Mesenchymal stem cell (in vitro differentiated cells and primary cell): ENCODE measurements around the gene BEST1.
"Not testable (repeated sequence)": the region's sequence is repeated elsewhere in the genome, so short reads cannot be mapped to it uniquely, and the experiment has no call there.

Experiments used
- DNase-seq: peaks from one replicate; pipeline ENCODE4 v3.0.0-alpha.2; 2013
- H2AFZ ChIP-seq: one replicate; pipeline ENCODE4 v1.6.1; 2013; ENCODE audit warnings: low read depth, mild to moderate bottlenecking, control low read depth, inconsistent platforms, low read length, moderate library complexity
- H2AK5ac ChIP-seq: 2 replicates; pipeline ENCODE4 v1.6.1; 2013; ENCODE audit warnings: low read length, moderate library complexity, mild to moderate bottlenecking, inconsistent platforms; ENCODE audit not compliant: severe bottlenecking
- H2BK120ac ChIP-seq: one replicate; pipeline ENCODE4 v1.6.1; 2013; ENCODE audit warnings: low read depth, mild to moderate bottlenecking, inconsistent platforms, low read length, moderate library complexity
- H2BK12ac ChIP-seq, 2 experiments: one replicate each; pipeline ENCODE4 v1.6.1; 2013; ENCODE audit warnings: inconsistent platforms in 2 of 2, low read length in 2 of 2, mild to moderate bottlenecking in 2 of 2, moderate library complexity in 2 of 2, control low read depth in 1 of 2
- H2BK15ac ChIP-seq: one replicate; pipeline ENCODE4 v1.6.1; 2013; ENCODE audit warnings: mild to moderate bottlenecking, low read depth, inconsistent platforms; ENCODE audit not compliant: poor library complexity, severe bottlenecking
- H2BK5ac ChIP-seq: 2 replicates; pipeline ENCODE4 v1.6.1; 2013; ENCODE audit warnings: low read depth, mild to moderate bottlenecking, low read length, control low read depth, inconsistent platforms; ENCODE audit not compliant: poor library complexity, severe bottlenecking
- H3K14ac ChIP-seq, 2 experiments: one replicate each; pipeline ENCODE4 v1.6.1; 2013; ENCODE audit warnings: inconsistent platforms in 2 of 2, low read length in 2 of 2, control low read depth in 1 of 2, mild to moderate bottlenecking in 1 of 2, moderate library complexity in 1 of 2
- H3K18ac ChIP-seq, 2 experiments: one replicate each; pipeline ENCODE4 v1.6.1; 2013; ENCODE audit warnings: inconsistent platforms in 2 of 2, low read length in 2 of 2, control low read depth in 1 of 2, low read depth in 1 of 2, mild to moderate bottlenecking in 1 of 2
- H3K23ac ChIP-seq, 2 experiments: one replicate each; pipeline ENCODE4 v1.6.1; 2013; ENCODE audit warnings: inconsistent platforms in 2 of 2, low read length in 2 of 2, mild to moderate bottlenecking in 2 of 2, moderate library complexity in 2 of 2, control low read depth in 1 of 2
- H3K27ac ChIP-seq: 2 replicates; pipeline ENCODE4 v1.5.1; 2013; ENCODE audit warnings: mild to moderate bottlenecking, moderate library complexity, low read length, control low read depth, inconsistent platforms; ENCODE audit not compliant: poor library complexity, severe bottlenecking
- H3K27me3 ChIP-seq, 2 experiments: 2 replicates each; pipeline versions ENCODE4 v1.6.1 to v1.7.0; 2013; ENCODE audit warnings: low read length in 2 of 2, mild to moderate bottlenecking in 2 of 2, moderate library complexity in 2 of 2, control low read depth in 1 of 2, inconsistent platforms in 1 of 2; ENCODE audit not compliant: control insufficient read depth in 1 of 2, insufficient read depth in 1 of 2
- H3K36me3 ChIP-seq, 2 experiments: 2 replicates each; pipeline versions ENCODE4 v1.6.1 to v1.7.0; 2013; ENCODE audit warnings: low read length in 2 of 2, control low read depth in 1 of 2, inconsistent platforms in 1 of 2, low read depth in 1 of 2, mild to moderate bottlenecking in 1 of 2; ENCODE audit not compliant: insufficient read depth in 2 of 2, control insufficient read depth in 1 of 2
- H3K4ac ChIP-seq, 2 experiments: one replicate each; pipeline ENCODE4 v1.6.1; 2013; ENCODE audit warnings: inconsistent platforms in 2 of 2, low read length in 2 of 2, mild to moderate bottlenecking in 2 of 2, moderate library complexity in 2 of 2, control low read depth in 1 of 2, low read depth in 1 of 2
- H3K4me1 ChIP-seq: 2 replicates; pipeline ENCODE4 v1.6.1; 2013; ENCODE audit warnings: low read depth, low read length, control low read depth; ENCODE audit not compliant: control insufficient read depth, insufficient read depth
- H3K4me2 ChIP-seq: 2 replicates; pipeline ENCODE4 v1.6.1; 2013; ENCODE audit warnings: low read length, mild to moderate bottlenecking, inconsistent platforms; ENCODE audit not compliant: poor library complexity, severe bottlenecking
- H3K4me3 ChIP-seq, 2 experiments: 2 replicates each; pipeline versions ENCODE4 v1.5.1 to v1.7.0; 2013; ENCODE audit warnings: low read length in 2 of 2, mild to moderate bottlenecking in 2 of 2, control low read depth in 1 of 2, low read depth in 1 of 2; ENCODE audit not compliant: insufficient read depth in 1 of 2
- H3K79me1 ChIP-seq: replicated peaks from 2 replicates; pipeline ENCODE4 v1.6.1; 2013; ENCODE audit warnings: mild to moderate bottlenecking, control low read depth, low read length, inconsistent platforms; ENCODE audit not compliant: poor library complexity, severe bottlenecking
- H3K9ac ChIP-seq: 2 replicates; pipeline ENCODE4 v1.7.0; 2013; ENCODE audit warnings: mild to moderate bottlenecking, low read length, moderate library complexity
- H3K9me3 ChIP-seq: 2 replicates; pipeline ENCODE4 v1.7.0; 2013; ENCODE audit warnings: mild to moderate bottlenecking, low read length; ENCODE audit not compliant: control insufficient read depth
- H4K8ac ChIP-seq: one replicate; pipeline ENCODE4 v1.6.1; 2013; ENCODE audit warnings: inconsistent platforms, mild to moderate bottlenecking, low read length, moderate library complexity
- H4K91ac ChIP-seq: one replicate; pipeline ENCODE4 v1.6.1; 2013; ENCODE audit warnings: mild to moderate bottlenecking, low read length, inconsistent platforms
- WGBS: methylation state at CpG from one replicate; pipeline ENCODE4 v1.1.7; 2013; ENCODE audit warnings: mixed read lengths; 5-methylcytosine and 5-hydroxymethylcytosine counted together

The BEST1 gene

DNA sequence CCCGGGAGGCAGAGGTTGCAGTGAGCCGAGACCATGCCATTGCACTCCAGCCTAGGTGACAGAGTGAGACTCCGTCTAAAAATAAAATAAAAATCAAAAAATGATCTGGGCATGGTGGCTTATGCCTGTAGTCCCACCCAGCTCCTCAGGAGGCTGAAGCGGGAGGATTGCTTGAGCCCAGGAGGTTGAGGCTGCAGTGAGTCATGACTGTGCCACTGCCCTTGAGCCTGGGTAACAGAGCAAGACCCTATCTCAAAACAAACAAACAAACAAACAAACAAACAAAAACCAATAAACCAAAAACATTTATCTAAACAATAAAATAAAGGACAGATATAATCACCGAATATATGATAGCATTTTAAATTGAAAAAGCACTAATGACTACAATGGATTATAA lies 3.5 kb downstream of the BEST1 start:
- not testable (repeated sequence) for H2BK120ac ChIP-seq, H3K14ac ChIP-seq, H2AK5ac ChIP-seq, H2AFZ ChIP-seq, H3K4me3 ChIP-seq, H3K23ac ChIP-seq, H2BK5ac ChIP-seq, H3K18ac ChIP-seq, H3K79me1 ChIP-seq, H3K27ac ChIP-seq, H3K4ac ChIP-seq, H2BK12ac ChIP-seq, H2BK15ac ChIP-seq, H3K9me3 ChIP-seq, H4K91ac ChIP-seq, DNase-seq, H3K9ac ChIP-seq, H4K8ac ChIP-seq, H3K4me2 ChIP-seq
- WGBS, result 100% methylated on average over 3 of the region's 5 CpGs
- Histone ChIP-seq H3K4me1 (peaks cover 16% of the 10 kb centered on the region), H3K36me3 (peaks cover 3 to 25% of the 10 kb centered on the region in 2 experiments), H3K27me3 (peaks cover 0 to 23% of the 10 kb centered on the region in 2 experiments)

DNA sequence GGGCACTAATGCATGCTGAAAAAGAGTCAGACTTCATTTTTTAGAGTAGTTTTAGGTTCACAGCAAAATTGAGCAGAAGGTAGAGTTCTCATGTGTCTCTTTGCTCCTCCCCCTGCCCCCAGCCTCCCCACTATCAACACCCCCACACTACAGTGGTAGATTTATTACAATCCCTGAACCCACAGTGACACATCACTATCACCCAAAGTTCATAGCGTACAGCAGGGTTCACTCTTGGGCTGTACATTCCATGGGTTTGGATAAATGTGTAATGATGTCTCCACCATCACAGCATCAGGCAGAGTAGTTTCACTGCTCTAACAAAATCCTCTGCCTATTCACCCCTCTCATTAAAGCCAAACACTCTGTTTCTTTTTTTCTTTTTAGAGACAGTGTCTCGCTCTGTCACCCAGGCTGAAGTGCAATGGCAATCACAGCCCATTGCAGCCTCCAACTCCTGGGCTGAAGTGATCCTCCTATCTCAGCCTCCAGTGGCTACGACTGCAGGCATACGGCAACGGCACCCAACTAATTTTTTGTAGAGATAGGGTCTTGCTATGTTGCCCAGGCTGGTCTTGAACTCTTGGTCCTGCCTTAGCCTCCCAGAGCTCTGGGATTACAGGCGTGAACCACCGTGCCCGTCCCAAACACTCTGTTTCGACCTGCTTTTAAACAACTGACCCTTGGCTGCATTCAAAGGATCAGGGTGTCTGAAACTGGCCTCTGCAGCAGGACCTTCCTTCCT lies 4.1 kb downstream of the BEST1 start:
- no peak overlapping the region for H3K4me2 ChIP-seq
- peak overlapping the region; percentile 82 for H2BK15ac ChIP-seq
- H3K36me3 ChIP-seq, result peaks cover 3 to 31% of the 10 kb centered on the region in 2 experiments
- no peak overlapping the region for H2BK5ac ChIP-seq
- peaks cover 0 to 23% of the 10 kb centered on the region in 2 experiments for H3K27me3 ChIP-seq
- H3K27ac ChIP-seq, result no peak overlapping the region
- H3K18ac ChIP-seq, result peak overlapping the region; percentile 74 to 83
- H3K23ac ChIP-seq, result no peak overlapping the region
- H2BK120ac ChIP-seq, result peak overlapping the region; percentile 99
- peak overlapping the region; percentile 95 for H4K8ac ChIP-seq
- H3K14ac ChIP-seq, result peak overlapping the region in 1 of 2 experiments; percentile 20
- WGBS, result 98% methylated on average over 8 of the region's 9 CpGs
- peak overlapping the region; percentile 69 to 87 for H2BK12ac ChIP-seq
- H3K4me3 ChIP-seq, result peak overlapping the region in 1 of 2 experiments; percentile 27
- H3K4me1 ChIP-seq, result peaks cover 16% of the 10 kb centered on the region
- H3K79me1 ChIP-seq, result no peaks in the 10 kb centered on the region
- peak overlapping the region; percentile 94 for H4K91ac ChIP-seq
- peak overlapping the region; percentile 91 for H3K9ac ChIP-seq
- no peak for DNase-seq
- no peaks in the 10 kb centered on the region for H3K9me3 ChIP-seq
- H3K4ac ChIP-seq, result peak overlapping the region; percentile 55 to 86
- H2AK5ac ChIP-seq, result no peak overlapping the region
- peak overlapping the region; percentile 70 for H2AFZ ChIP-seq

DNA sequence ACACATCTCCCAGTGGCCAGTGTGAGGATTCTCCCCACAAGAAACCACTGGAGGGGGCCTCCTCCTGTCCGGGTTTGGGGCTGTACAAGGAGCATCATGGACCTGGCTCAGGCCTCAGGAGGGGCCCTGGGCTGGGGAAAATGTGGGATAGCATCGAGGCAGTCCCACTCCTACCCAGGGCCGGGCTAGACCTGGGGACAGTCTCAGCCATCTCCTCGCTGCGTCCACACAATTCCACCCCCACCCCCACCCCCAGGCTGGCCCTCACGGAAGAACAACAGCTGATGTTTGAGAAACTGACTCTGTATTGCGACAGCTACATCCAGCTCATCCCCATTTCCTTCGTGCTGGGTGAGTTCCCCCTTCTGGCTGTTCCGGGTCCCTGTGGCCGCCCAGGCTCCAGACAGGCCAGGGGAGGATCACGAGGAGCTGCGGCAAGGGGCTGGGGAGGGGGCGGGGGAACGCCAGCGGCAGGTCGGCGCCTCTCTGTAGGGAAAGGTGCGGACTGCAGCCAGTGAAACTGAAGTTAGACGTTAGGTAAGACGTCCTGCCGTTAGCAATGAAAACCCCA lies 4.8 kb downstream of the BEST1 start:
- H3K9me3 ChIP-seq, result no peaks in the 10 kb centered on the region
- H4K8ac ChIP-seq, result peak overlapping the region; percentile 98
- peak overlapping the region; percentile 69 to 87 for H2BK12ac ChIP-seq
- peak overlapping the region; percentile 75 for H3K4me2 ChIP-seq
- peak overlapping the region; percentile 94 for H4K91ac ChIP-seq
- H3K4ac ChIP-seq, result peak overlapping the region; percentile 68 to 86
- peaks cover 3 to 38% of the 10 kb centered on the region in 2 experiments for H3K36me3 ChIP-seq
- H3K79me1 ChIP-seq, result no peaks in the 10 kb centered on the region
- H3K4me3 ChIP-seq, result peak overlapping the region in 1 of 2 experiments; percentile 76
- WGBS, result 11% methylated on average over 19 of the region's 21 CpGs
- peak; percentile 95 for DNase-seq
- H2AFZ ChIP-seq, result peak overlapping the region; percentile 70
- H2BK15ac ChIP-seq, result peak overlapping the region; percentile 94
- H3K9ac ChIP-seq, result peak overlapping the region; percentile 91
- peak overlapping the region; percentile 99 for H2BK120ac ChIP-seq
- H3K27me3 ChIP-seq, result peaks cover 0 to 23% of the 10 kb centered on the region in 2 experiments
- no peak overlapping the region for H2BK5ac ChIP-seq
- H3K18ac ChIP-seq, result peak overlapping the region; percentile 74 to 83
- H2AK5ac ChIP-seq, result no peak overlapping the region
- no peak overlapping the region for H3K14ac ChIP-seq
- no peak overlapping the region for H3K23ac ChIP-seq
- H3K4me1 ChIP-seq, result peaks cover 13% of the 10 kb centered on the region
- H3K27ac ChIP-seq, result no peak overlapping the region

DNA sequence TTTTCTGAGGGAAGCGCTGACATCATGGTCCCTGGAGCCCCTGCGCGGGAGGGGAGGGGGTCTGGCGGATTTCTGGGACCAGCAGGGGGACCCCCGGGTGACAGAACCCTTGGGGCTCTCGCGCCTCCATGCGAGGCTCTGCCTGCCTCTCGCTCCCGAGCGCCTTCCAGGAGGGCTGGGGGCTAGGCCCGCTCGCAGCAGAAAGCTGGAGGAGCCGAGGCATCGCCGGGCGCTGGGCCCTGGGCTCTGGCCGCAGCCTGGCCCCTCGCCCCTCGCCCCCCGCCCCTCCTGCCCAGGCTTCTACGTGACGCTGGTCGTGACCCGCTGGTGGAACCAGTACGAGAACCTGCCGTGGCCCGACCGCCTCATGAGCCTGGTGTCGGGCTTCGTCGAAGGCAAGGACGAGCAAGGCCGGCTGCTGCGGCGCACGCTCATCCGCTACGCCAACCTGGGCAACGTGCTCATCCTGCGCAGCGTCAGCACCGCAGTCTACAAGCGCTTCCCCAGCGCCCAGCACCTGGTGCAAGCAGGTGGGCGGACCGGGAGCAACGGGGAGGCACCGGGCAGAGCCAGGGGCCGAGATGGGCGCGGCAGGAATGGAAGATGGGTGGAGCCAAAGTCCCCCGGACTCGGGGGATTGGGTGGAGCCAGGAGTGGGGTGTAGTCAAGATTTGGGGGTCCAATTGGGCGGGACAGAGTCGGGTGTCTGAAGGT lies 5.4 kb downstream of the BEST1 start:
- H3K79me1 ChIP-seq, result no peaks in the 10 kb centered on the region
- H3K27me3 ChIP-seq, result peaks cover 0 to 23% of the 10 kb centered on the region in 2 experiments
- peak overlapping the region; percentile 94 for H2BK15ac ChIP-seq
- H2AK5ac ChIP-seq, result no peak overlapping the region
- peak overlapping the region; percentile 96 for H4K91ac ChIP-seq
- H3K9me3 ChIP-seq, result no peaks in the 10 kb centered on the region
- WGBS, result 10% methylated on average over 56 of the region's 56 CpGs
- H2BK12ac ChIP-seq, result peak overlapping the region; percentile 80 to 95
- H2AFZ ChIP-seq, result no peak overlapping the region
- H2BK5ac ChIP-seq, result no peak overlapping the region
- H3K4me2 ChIP-seq, result peak overlapping the region; percentile 75
- H3K4ac ChIP-seq, result peak overlapping the region; percentile 83 to 88
- peak overlapping the region; percentile 74 to 83 for H3K18ac ChIP-seq
- H3K4me3 ChIP-seq, result peak overlapping the region; percentile 2 to 76
- peaks cover 3 to 42% of the 10 kb centered on the region in 2 experiments for H3K36me3 ChIP-seq
- H3K14ac ChIP-seq, result peak overlapping the region; percentile 82 to 95
- H3K23ac ChIP-seq, result no peak overlapping the region
- H3K27ac ChIP-seq, result no peak overlapping the region
- peak; percentile 35 for DNase-seq
- peaks cover 13% of the 10 kb centered on the region for H3K4me1 ChIP-seq
- peak overlapping the region; percentile 91 for H3K9ac ChIP-seq
- peak overlapping the region; percentile 98 for H4K8ac ChIP-seq
- peak overlapping the region; percentile 99 for H2BK120ac ChIP-seq
